ENCODE results near the gene CCDC142. TPM values are rescaled to one million over a fixed set of nuclear protein-coding genes. Genes with fewer than 3 reads are reported as not detected.

The CCDC142 gene
- total and polyA plus RNA-seq, 9 of the 15 experiments (the other 6 are each of a cell fraction or from before 2014, with no cell fraction given): 0.55 to 11.7 (median 7.2) TPM

DNA sequence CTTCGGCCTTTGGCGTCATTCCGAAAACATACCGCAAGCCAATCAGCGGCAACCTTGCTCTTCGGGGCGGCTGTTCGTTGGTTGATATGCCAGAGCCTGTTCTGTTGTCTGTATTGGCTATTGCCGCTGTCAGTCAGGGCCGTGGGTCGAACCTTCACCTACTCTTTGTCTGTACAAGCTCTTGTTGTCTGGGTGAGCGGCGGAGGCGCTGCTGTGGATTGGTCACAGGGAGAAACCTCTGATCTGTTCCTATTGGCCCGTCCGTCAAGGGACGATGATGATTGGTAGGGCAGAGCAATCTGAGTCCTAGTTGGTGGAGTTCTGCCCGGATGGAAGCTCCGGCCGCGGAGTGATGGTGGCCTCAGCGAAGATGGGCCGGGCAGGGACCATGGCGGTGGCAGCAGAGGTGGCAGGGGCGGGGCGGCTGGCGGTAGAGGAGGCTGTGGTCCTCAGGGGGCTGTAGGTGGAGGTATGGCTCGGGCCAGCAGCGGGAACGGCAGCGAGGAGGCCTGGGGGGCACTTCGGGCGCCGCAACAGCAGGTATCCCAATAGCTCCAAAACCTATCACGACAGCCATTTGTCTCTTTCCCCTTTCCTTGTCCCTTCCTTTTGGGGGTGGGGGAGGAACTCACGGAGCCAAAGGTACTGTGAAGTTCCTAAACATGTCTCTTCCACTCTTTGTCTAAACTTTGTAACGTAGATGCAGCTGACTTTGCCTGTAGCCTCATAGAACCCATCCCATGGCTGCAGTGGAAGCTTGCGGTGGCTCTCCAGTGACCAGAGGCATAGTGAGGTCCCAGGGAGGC lies 24.5 kb downstream of the CCDC142 start, which contains the start of gene WBP1 (continued):
- no peak for TF ChIP-seq U2AF2 (optimal IDR thresholded peaks at IDR 0.05; ENCODE audit: low read depth, low read length)
- TF ChIP-seq, protein P1, sequence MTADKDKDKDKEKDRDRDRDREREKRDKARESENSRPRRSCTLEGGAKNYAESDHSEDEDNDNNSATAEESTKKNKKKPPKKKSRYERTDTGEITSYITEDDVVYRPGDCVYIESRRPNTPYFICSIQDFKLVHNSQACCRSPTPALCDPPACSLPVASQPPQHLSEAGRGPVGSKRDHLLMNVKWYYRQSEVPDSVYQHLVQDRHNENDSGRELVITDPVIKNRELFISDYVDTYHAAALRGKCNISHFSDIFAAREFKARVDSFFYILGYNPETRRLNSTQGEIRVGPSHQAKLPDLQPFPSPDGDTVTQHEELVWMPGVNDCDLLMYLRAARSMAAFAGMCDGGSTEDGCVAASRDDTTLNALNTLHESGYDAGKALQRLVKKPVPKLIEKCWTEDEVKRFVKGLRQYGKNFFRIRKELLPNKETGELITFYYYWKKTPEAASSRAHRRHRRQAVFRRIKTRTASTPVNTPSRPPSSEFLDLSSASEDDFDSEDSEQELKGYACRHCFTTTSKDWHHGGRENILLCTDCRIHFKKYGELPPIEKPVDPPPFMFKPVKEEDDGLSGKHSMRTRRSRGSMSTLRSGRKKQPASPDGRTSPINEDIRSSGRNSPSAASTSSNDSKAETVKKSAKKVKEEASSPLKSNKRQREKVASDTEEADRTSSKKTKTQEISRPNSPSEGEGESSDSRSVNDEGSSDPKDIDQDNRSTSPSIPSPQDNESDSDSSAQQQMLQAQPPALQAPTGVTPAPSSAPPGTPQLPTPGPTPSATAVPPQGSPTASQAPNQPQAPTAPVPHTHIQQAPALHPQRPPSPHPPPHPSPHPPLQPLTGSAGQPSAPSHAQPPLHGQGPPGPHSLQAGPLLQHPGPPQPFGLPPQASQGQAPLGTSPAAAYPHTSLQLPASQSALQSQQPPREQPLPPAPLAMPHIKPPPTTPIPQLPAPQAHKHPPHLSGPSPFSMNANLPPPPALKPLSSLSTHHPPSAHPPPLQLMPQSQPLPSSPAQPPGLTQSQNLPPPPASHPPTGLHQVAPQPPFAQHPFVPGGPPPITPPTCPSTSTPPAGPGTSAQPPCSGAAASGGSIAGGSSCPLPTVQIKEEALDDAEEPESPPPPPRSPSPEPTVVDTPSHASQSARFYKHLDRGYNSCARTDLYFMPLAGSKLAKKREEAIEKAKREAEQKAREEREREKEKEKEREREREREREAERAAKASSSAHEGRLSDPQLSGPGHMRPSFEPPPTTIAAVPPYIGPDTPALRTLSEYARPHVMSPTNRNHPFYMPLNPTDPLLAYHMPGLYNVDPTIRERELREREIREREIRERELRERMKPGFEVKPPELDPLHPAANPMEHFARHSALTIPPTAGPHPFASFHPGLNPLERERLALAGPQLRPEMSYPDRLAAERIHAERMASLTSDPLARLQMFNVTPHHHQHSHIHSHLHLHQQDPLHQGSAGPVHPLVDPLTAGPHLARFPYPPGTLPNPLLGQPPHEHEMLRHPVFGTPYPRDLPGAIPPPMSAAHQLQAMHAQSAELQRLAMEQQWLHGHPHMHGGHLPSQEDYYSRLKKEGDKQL (CRISPR knock-in tag; IDR thresholded peaks at IDR 0.05; ENCODE audit: borderline replicate concordance): no peak
- TF ChIP-seq EP300 (IDR thresholded peaks at IDR 0.05; ENCODE audit: low read length): no peak
- TF ChIP-seq ASH1L (IDR thresholded peaks at IDR 0.05; ENCODE audit: borderline replicate concordance, low read depth, partially characterized antibody): peak; percentile 96
- TF ChIP-seq NCOA6 (IDR thresholded peaks at IDR 0.05): no peak
- TF ChIP-seq, protein P2, sequence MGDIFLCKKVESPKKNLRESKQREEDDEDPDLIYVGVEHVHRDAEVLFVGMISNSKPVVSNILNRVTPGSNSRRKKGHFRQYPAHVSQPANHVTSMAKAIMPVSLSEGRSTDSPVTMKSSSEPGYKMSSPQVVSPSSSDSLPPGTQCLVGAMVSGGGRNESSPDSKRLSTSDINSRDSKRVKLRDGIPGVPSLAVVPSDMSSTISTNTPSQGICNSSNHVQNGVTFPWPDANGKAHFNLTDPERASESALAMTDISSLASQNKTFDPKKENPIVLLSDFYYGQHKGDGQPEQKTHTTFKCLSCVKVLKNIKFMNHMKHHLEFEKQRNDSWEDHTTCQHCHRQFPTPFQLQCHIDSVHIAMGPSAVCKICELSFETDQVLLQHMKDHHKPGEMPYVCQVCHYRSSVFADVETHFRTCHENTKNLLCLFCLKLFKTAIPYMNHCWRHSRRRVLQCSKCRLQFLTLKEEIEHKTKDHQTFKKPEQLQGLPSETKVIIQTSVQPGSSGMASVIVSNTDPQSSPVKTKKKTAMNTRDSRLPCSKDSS (IDR thresholded peaks at IDR 0.05; ENCODE audit: low read depth, partially characterized antibody): no peak
- TF ChIP-seq, protein P3, sequence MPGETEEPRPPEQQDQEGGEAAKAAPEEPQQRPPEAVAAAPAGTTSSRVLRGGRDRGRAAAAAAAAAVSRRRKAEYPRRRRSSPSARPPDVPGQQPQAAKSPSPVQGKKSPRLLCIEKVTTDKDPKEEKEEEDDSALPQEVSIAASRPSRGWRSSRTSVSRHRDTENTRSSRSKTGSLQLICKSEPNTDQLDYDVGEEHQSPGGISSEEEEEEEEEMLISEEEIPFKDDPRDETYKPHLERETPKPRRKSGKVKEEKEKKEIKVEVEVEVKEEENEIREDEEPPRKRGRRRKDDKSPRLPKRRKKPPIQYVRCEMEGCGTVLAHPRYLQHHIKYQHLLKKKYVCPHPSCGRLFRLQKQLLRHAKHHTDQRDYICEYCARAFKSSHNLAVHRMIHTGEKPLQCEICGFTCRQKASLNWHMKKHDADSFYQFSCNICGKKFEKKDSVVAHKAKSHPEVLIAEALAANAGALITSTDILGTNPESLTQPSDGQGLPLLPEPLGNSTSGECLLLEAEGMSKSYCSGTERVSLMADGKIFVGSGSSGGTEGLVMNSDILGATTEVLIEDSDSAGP (CRISPR knock-in tag; IDR thresholded peaks at IDR 0.05): no peak
- TF ChIP-seq TBP (optimal IDR thresholded peaks at IDR 0.05; ENCODE audit: low read depth, low read length): peak; percentile 25
- TF ChIP-seq, protein P4, sequence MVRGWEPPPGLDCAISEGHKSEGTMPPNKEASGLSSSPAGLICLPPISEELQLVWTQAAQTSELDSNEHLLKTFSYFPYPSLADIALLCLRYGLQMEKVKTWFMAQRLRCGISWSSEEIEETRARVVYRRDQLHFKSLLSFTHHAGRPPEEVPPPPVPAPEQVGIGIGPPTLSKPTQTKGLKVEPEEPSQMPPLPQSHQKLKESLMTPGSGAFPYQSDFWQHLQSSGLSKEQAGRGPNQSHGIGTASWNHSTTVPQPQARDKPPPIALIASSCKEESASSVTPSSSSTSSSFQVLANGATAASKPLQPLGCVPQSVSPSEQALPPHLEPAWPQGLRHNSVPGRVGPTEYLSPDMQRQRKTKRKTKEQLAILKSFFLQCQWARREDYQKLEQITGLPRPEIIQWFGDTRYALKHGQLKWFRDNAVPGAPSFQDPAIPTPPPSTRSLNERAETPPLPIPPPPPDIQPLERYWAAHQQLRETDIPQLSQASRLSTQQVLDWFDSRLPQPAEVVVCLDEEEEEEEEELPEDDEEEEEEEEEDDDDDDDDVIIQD (CRISPR knock-in tag; IDR thresholded peaks at IDR 0.05): no peak
- TF ChIP-seq, protein P5, sequence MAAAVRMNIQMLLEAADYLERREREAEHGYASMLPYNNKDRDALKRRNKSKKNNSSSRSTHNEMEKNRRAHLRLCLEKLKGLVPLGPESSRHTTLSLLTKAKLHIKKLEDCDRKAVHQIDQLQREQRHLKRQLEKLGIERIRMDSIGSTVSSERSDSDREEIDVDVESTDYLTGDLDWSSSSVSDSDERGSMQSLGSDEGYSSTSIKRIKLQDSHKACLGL (CRISPR knock-in tag; IDR thresholded peaks at IDR 0.05; ENCODE audit: borderline replicate concordance, poor library complexity, severe bottlenecking): no peak
- TF ChIP-seq, protein P6, sequence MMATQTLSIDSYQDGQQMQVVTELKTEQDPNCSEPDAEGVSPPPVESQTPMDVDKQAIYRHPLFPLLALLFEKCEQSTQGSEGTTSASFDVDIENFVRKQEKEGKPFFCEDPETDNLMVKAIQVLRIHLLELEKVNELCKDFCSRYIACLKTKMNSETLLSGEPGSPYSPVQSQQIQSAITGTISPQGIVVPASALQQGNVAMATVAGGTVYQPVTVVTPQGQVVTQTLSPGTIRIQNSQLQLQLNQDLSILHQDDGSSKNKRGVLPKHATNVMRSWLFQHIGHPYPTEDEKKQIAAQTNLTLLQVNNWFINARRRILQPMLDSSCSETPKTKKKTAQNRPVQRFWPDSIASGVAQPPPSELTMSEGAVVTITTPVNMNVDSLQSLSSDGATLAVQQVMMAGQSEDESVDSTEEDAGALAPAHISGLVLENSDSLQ (IDR thresholded peaks at IDR 0.05): peak; percentile 100
- TF ChIP-seq, protein P7, sequence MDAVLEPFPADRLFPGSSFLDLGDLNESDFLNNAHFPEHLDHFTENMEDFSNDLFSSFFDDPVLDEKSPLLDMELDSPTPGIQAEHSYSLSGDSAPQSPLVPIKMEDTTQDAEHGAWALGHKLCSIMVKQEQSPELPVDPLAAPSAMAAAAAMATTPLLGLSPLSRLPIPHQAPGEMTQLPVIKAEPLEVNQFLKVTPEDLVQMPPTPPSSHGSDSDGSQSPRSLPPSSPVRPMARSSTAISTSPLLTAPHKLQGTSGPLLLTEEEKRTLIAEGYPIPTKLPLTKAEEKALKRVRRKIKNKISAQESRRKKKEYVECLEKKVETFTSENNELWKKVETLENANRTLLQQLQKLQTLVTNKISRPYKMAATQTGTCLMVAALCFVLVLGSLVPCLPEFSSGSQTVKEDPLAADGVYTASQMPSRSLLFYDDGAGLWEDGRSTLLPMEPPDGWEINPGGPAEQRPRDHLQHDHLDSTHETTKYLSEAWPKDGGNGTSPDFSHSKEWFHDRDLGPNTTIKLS (IDR thresholded peaks at IDR 0.05; ENCODE audit: borderline replicate concordance, low read depth): no peak

Data from K562 (cell line).